ENCODE results near the gene DLEC1.

DLEC1 gene

GRCh38 chr3:38139652-38140051 is 100.6 kb downstream of the DLEC1 start:
- POLR2A ChIA-PET, result interaction anchor here (1.2 kb wide), 1 partner anchor 25 kb away, joined by 5 read pairs; the partner anchor contains the start of gene OXSR1
- CTCF ChIA-PET, result interaction anchor here (1.0 to 5.5 kb wide), 7 partner anchors 13 to 207 kb away, joined by 3 to 30 read pairs (median 5); partner anchors contain the start of genes OXSR1 and XYLB
- TF ChIP-seq, protein P1, sequence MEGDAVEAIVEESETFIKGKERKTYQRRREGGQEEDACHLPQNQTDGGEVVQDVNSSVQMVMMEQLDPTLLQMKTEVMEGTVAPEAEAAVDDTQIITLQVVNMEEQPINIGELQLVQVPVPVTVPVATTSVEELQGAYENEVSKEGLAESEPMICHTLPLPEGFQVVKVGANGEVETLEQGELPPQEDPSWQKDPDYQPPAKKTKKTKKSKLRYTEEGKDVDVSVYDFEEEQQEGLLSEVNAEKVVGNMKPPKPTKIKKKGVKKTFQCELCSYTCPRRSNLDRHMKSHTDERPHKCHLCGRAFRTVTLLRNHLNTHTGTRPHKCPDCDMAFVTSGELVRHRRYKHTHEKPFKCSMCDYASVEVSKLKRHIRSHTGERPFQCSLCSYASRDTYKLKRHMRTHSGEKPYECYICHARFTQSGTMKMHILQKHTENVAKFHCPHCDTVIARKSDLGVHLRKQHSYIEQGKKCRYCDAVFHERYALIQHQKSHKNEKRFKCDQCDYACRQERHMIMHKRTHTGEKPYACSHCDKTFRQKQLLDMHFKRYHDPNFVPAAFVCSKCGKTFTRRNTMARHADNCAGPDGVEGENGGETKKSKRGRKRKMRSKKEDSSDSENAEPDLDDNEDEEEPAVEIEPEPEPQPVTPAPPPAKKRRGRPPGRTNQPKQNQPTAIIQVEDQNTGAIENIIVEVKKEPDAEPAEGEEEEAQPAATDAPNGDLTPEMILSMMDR (IDR thresholded peaks at IDR 0.05; ENCODE audit: control extremely low read depth, extremely low read depth, low read depth, missing control alignments), result no peak
- no peak for DNase-seq (ENCODE audit: extremely low spot score)

DNA sequence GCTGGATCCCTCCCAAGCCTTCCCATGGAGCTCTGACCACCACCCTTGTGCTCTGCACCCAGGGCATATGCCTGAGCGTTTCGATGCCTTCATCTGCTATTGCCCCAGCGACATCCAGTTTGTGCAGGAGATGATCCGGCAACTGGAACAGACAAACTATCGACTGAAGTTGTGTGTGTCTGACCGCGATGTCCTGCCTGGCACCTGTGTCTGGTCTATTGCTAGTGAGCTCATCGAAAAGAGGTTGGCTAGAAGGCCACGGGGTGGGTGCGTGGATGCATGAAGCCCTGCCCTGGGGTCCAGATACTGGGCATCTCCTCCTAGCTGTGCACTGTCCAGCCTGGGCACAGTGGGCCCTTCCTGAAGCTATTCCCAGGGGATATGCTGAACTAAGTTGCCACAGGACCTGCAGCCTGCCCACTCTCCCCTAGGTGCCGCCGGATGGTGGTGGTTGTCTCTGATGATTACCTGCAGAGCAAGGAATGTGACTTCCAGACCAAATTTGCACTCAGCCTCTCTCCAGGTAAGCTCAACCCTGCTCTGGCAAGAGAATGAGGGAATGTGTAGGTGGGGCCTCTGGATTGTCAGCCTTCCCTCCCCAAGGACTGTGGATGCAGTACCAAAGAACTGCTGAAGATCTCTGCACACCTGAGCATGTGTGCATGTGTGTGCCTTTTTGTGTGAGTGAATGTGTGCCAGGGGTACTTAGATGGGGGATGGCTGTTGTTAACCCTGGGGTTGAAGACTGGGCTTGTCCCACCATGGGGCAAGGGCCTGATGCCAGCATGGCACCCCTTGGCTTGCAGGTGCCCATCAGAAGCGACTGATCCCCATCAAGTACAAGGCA is 101.5 kb downstream of the DLEC1 start:
- TF ChIP-seq, protein P1 (IDR thresholded peaks at IDR 0.05; ENCODE audit: control extremely low read depth, extremely low read depth, low read depth, missing control alignments), result no peak
- no peak for DNase-seq (ENCODE audit: extremely low spot score)
- POLR2A ChIA-PET, result interaction anchor here (1.2 kb wide), 1 partner anchor 24 kb away, joined by 5 read pairs; the partner anchor contains the start of gene OXSR1
- CTCF ChIA-PET, result interaction anchor here (0.8 to 5.5 kb wide), 6 partner anchors 13 to 206 kb away, joined by 3 to 30 read pairs (median 6); partner anchors contain the start of genes OXSR1 and XYLB

- TF ChIP-seq, protein P1 (IDR thresholded peaks at IDR 0.05; ENCODE audit: control extremely low read depth, extremely low read depth, low read depth, missing control alignments), result no peak
- no peak for DNase-seq (ENCODE audit: extremely low spot score)
- CTCF ChIA-PET, result interaction anchor here (1.0 to 5.5 kb wide), 5 partner anchors 10 to 205 kb away, joined by 3 to 30 read pairs (median 5); partner anchors contain the start of genes OXSR1 and XYLB
- POLR2A ChIA-PET, result interaction anchor here (1.8 kb wide), 1 partner anchor 24 kb away, joined by 5 read pairs; the partner anchor contains the start of gene OXSR1
Observed at GRCh38 chr3:38141173-38141951, 102.4 kb downstream of the DLEC1 start.

- POLR2A ChIA-PET, result interaction anchor here (1.8 kb wide), 1 partner anchor 23 kb away, joined by 5 read pairs; the partner anchor contains the start of gene OXSR1
- DNase-seq (ENCODE audit: extremely low spot score), result no peak
- CTCF ChIA-PET, result interaction anchor here (1.0 to 5.5 kb wide), 6 partner anchors 11 to 338 kb away, joined by 3 to 30 read pairs (median 4); partner anchors contain the start of gene OXSR1
- TF ChIP-seq, protein P1 (IDR thresholded peaks at IDR 0.05; ENCODE audit: control extremely low read depth, extremely low read depth, low read depth, missing control alignments), result no peak
Observed at GRCh38 chr3:38141952-38142273, 102.9 kb downstream of the DLEC1 start.

GRCh38 chr3:38142959-38143358 is 104.0 kb downstream of the DLEC1 start:
- TF ChIP-seq, protein P1 (IDR thresholded peaks at IDR 0.05; ENCODE audit: control extremely low read depth, extremely low read depth, low read depth, missing control alignments), result no peak
- ChIA-PET CTCF (interaction anchor here (1.0 to 5.5 kb wide), 4 partner anchors 11 to 337 kb away, joined by 3 to 30 read pairs (median 9); partner anchors contain the start of gene OXSR1), POLR2A (interaction anchor here (1.8 kb wide), 1 partner anchor 22 kb away, joined by 5 read pairs; the partner anchor contains the start of gene OXSR1)
- DNase-seq (ENCODE audit: extremely low spot score), result no peak

- DNase-seq (ENCODE audit: extremely low spot score), result no peak
- CTCF ChIA-PET, result interaction anchor here (1.5 to 5.5 kb wide), 3 partner anchors 10 to 21 kb away, joined by 4 to 30 read pairs (median 14); partner anchors contain the start of gene OXSR1
- POLR2A ChIA-PET, result no interaction called here
- TF ChIP-seq, protein P1 (IDR thresholded peaks at IDR 0.05; ENCODE audit: control extremely low read depth, extremely low read depth, low read depth, missing control alignments), result no peak
Observed at GRCh38 chr3:38143511-38143910, 104.5 kb downstream of the DLEC1 start.

All from GM10248 (cell line).